ENCODE measurements around the gene FUT8.

Gene FUT8

DNA sequence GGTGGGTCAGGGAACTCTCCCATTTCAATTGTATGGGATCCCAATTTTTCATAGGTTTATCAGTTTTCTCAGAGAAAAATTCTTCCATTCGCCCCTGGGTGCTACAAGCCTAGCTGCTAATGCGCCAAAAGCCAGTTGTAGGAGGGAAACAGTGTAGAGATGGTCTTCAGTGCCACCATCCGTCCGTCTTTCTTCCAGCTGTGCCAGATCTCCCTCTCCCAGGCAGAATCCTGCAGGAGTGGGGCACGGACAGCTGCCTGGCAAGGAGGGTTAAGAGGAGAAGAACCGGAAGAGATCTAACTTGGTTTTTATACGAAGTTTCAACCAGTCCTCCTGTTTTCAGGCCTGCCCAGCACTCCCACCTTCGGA is 38.9 kb upstream of the FUT8 start:
- no peak overlapping the region for H3K4me3 ChIP-seq (ENCODE audit: low read depth, low read length)
- DNase-seq (ENCODE audit: low read depth) = no peak
- TF ChIP-seq, protein P1, sequence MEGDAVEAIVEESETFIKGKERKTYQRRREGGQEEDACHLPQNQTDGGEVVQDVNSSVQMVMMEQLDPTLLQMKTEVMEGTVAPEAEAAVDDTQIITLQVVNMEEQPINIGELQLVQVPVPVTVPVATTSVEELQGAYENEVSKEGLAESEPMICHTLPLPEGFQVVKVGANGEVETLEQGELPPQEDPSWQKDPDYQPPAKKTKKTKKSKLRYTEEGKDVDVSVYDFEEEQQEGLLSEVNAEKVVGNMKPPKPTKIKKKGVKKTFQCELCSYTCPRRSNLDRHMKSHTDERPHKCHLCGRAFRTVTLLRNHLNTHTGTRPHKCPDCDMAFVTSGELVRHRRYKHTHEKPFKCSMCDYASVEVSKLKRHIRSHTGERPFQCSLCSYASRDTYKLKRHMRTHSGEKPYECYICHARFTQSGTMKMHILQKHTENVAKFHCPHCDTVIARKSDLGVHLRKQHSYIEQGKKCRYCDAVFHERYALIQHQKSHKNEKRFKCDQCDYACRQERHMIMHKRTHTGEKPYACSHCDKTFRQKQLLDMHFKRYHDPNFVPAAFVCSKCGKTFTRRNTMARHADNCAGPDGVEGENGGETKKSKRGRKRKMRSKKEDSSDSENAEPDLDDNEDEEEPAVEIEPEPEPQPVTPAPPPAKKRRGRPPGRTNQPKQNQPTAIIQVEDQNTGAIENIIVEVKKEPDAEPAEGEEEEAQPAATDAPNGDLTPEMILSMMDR (IDR thresholded peaks at IDR 0.05; ENCODE audit: control insufficient read depth, extremely low read depth, insufficient read depth) = no peak

DNA sequence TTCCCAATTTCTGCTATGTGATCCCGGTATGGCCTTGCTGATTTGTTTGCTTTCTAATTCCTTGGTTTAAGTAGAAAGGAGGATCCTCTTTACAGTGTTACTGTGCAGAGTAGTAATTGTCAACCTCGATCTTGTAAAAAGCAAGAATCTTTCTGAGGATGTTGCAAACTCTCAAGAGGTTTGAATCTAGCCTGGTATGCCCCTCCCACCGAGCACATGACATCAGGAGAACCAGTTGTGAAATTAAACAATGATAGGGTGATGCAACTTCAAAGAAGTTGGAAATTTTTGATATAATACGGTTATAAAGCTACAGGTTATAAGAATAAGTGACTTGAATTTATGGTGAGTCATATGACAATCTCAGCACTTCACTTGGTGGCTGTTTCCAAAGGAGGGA is 35.0 kb upstream of the FUT8 start:
- no peak overlapping the region for H3K4me3 ChIP-seq (ENCODE audit: low read depth, low read length)
- DNase-seq (ENCODE audit: low read depth) = no peak
- TF ChIP-seq, protein P1 (IDR thresholded peaks at IDR 0.05; ENCODE audit: control insufficient read depth, extremely low read depth, insufficient read depth) = no peak

DNA sequence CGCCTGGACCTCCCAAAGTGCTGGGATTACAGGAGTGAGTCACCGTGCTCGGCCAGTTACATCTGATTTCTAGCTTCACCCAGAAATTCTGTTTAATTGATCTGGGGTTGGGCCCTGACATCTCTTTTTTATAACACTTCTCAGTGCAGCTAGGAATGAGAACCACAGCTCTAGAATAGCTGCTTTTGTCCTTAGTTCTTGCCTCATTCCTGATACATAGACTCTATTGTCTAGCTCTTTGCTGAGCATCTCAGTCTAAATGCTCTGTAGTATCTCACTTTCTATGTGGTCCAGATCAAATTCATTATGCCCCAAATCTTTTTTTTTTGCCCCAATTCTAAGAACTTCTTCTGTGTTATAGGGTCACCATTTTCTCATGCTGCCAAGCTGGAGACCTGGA is 29.9 kb upstream of the FUT8 start:
- TF ChIP-seq, protein P1 (IDR thresholded peaks at IDR 0.05; ENCODE audit: control insufficient read depth, extremely low read depth, insufficient read depth) = no peak
- DNase-seq (ENCODE audit: low read depth) = no peak

DNA sequence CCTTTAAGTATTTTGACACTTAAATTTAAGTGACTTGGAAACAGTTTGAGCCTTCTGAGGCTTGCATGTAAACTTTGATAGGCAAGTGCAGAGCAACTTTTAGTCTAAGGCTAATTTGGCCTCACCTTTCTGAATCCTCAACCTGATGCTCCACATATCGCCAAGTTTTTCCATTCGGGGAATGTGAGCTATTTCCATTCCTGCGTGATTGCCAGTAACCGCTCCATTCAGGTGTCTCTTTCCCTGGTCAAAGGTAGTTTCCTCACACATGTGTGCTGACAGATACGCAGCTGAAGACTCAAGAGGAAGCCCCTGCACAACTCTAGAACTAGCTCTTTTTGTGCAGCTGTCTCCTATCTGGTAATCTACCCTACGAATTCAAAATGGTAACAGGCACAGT is 25.4 kb upstream of the FUT8 start:
- DNase-seq (ENCODE audit: low read depth) = no peak
- TF ChIP-seq, protein P1 (IDR thresholded peaks at IDR 0.05; ENCODE audit: control insufficient read depth, extremely low read depth, insufficient read depth) = no peak

More for the DNA sequence above, 29.9 kb upstream of the FUT8 start:
- no peak overlapping the region for H3K4me3 ChIP-seq (ENCODE audit: low read depth, low read length)

DNA sequence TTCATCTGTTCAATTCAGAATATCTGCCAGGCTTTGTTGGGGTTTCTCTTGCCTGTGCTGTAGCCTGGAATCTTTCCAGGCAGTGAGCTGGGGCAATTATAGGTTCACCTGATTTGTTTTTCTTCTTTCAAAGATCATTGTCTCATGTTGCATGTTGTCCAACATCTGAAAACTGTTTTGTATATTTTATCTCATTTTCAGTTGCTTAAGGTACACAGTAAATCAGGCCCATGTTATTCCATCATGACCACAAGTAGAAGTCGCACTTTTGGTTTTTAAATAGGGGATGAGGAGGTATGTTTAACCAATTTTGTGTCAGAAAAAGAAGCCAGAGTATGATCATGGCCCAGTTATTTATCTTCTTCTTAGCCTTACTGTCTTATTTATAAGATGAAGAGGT is 24.9 kb upstream of the FUT8 start:
- TF ChIP-seq, protein P1 (IDR thresholded peaks at IDR 0.05; ENCODE audit: control insufficient read depth, extremely low read depth, insufficient read depth) = no peak
- no peak for DNase-seq (ENCODE audit: low read depth)
- H3K4me3 ChIP-seq (ENCODE audit: low read depth, low read length) = no peak overlapping the region

More for the DNA sequence above, 25.4 kb upstream of the FUT8 start:
- H3K4me3 ChIP-seq (ENCODE audit: low read depth, low read length) = no peak overlapping the region

DNA sequence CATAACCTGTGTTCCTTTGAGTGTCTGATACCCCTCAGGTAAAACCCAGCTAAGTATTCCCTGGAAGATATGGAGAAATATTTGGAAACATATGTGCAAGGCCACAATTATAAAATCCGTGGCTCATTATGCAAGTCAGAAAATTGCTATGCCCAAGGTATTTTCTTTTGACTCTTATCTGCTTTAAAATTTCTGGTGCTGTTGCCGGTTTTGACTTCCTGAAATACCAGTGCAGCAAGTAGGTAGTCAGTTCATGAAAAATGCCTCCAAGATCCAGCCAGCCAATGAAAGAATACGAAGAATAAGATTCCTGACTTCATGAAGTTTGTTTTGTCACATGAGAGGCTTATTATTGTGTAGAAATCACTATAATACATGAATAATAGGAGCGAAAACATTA is 20.2 kb upstream of the FUT8 start:
- no peak for DNase-seq (ENCODE audit: low read depth)
- TF ChIP-seq, protein P1 (IDR thresholded peaks at IDR 0.05; ENCODE audit: control insufficient read depth, extremely low read depth, insufficient read depth) = no peak
- H3K4me3 ChIP-seq (ENCODE audit: low read depth, low read length) = no peak overlapping the region

DNA sequence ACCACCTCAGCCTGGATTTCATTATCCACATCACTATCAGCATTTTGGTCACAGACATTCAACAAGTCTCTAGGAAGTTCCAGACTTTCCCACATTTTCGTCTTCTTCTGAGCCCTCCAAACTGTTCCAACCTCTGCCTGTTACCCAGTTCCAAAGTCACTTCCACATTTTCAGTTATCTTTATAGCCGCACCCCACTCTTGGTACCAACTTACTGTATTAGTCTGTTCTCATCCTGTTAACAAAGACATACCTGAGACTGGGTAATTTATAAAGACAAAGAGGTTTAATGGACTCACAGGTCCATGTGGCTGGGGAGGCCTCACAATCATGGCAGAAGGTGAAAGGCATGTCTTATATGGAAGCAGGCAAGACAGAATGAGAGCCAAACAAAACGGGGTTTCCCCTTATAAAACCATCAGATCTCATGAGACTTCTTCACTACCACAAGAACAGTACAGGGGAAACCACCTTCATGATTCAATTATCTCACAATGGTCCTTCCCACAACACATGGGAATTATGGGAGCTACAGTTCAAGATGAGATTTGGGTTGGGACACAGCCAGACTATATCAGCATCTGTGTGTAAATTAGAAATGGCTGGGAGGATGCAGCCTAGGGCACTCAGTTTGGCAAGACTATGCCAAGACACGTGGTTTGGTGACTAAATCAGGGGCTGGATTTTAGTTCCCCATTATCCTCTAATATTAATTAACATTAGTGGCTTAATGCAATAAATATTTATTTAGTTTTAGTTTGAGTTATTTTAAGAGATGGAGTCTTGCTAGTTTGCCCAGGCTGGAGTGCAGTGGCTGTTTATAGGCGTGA is 16.2 kb upstream of the FUT8 start:
- TF ChIP-seq, protein P1 (IDR thresholded peaks at IDR 0.05; ENCODE audit: control insufficient read depth, extremely low read depth, insufficient read depth) = no peak
- no peak for DNase-seq (ENCODE audit: low read depth)
- no peak overlapping the region for H3K4me3 ChIP-seq (ENCODE audit: low read depth, low read length)

Data from LNCaP clone FGC (cell line).